HG03460 (cell line): ENCODE data around the gene ZNF559.
A peak's percentile ranks its signal among the peaks of the same experiment; 100 is the strongest.
"Not testable (repeated sequence)": the region's sequence is repeated elsewhere in the genome, so short reads cannot be mapped to it uniquely, and the experiment has no call there.

Experiments used
- ATAC-seq: cut with Tn5 transposase; IDR thresholded peaks from one replicate; pipeline ENCODE4 v1.9.1; 2021; ENCODE audit not compliant: unreplicated experiment

Gene ZNF559

GRCh38 chr19:9323919-9324583 is at the start of gene ZNF559:
Gene ZNF559, plus strand, starts transcription at chr19:9324179. Its CDS starts 14,371 bp downstream, at chr19:9338550.
- ATAC-seq = peak; percentile 96

- ATAC-seq = not testable (repeated sequence)
Measured at GRCh38 chr19:9283485-9283884, 40.5 kb upstream of the ZNF559 start.

- ATAC-seq = no peak
Measured at GRCh38 chr19:9289231-9289884, 34.6 kb upstream of the ZNF559 start.

GRCh38 chr19:9295411-9295849 is 28.5 kb upstream of the ZNF559 start:
- no peak for ATAC-seq

GRCh38 chr19:9296336-9296735 is 27.6 kb upstream of the ZNF559 start:
- no peak for ATAC-seq

- ATAC-seq = no peak
Measured at GRCh38 chr19:9306443-9306842, 17.5 kb upstream of the ZNF559 start.

- ATAC-seq = no peak
Measured at GRCh38 chr19:9308091-9308770, 15.7 kb upstream of the ZNF559 start.

GRCh38 chr19:9309139-9309973 is 14.6 kb upstream of the ZNF559 start, which contains the start of gene ZNF699:
Gene ZNF699, minus strand, starts transcription at chr19:9309838. Its CDS starts 4,719 bp downstream, at chr19:9305119.
- peak; percentile 86 for ATAC-seq

GRCh38 chr19:9309974-9310446 is 14.0 kb upstream of the ZNF559 start:
- ATAC-seq = peak; percentile 58

GRCh38 chr19:9313756-9314155 is 10.2 kb upstream of the ZNF559 start:
- no peak for ATAC-seq

- no peak for ATAC-seq
Measured at GRCh38 chr19:9321338-9321737, 2.6 kb upstream of the ZNF559 start.

- ATAC-seq = not testable (repeated sequence)
Measured at GRCh38 chr19:9321756-9322155, 2.2 kb upstream of the ZNF559 start.

- not testable (repeated sequence) for ATAC-seq
Measured at GRCh38 chr19:9322201-9322600, 1.8 kb upstream of the ZNF559 start.

GRCh38 chr19:9323557-9323918 is 441 bp upstream of the ZNF559 start:
- peak; percentile 29 for ATAC-seq

GRCh38 chr19:9324584-9324962 is 594 bp downstream of the ZNF559 start:
- no peak for ATAC-seq

- ATAC-seq = no peak
Measured at GRCh38 chr19:9329999-9330398, 6.0 kb downstream of the ZNF559 start.

- ATAC-seq = no peak
Measured at GRCh38 chr19:9342610-9343304, 18.8 kb downstream of the ZNF559 start.

GRCh38 chr19:9345005-9345404 is 21.0 kb downstream of the ZNF559 start:
- no peak for ATAC-seq

GRCh38 chr19:9348253-9348652 is 24.3 kb downstream of the ZNF559 start:
- ATAC-seq = no peak

GRCh38 chr19:9348671-9349070 is 24.7 kb downstream of the ZNF559 start:
- ATAC-seq = no peak
